IMR-90 (cell line): ENCODE measurements around the gene ZRANB3.

ENCODE experiments used
- BHLHE40 ChIP-seq: fragments of 150-350 bp; IDR thresholded peaks from 2 replicates; pipeline ENCODE4 v1.6.1; 2016; ENCODE audit warnings: mild to moderate bottlenecking, low read depth, low read length
- CEBPB ChIP-seq: IDR thresholded peaks from 2 replicates; pipeline ENCODE4 v1.6.1; 2012; ENCODE audit warnings: low read depth, low read length, improper control_type of control experiment
- CHD1 ChIP-seq: IDR thresholded peaks from 2 replicates; pipeline ENCODE4 v1.6.1; 2012; ENCODE audit warnings: low read depth, low read length, improper control_type of control experiment
- MAFK ChIP-seq: IDR thresholded peaks from 2 replicates; pipeline ENCODE4 v1.6.1; 2012; ENCODE audit warnings: low read depth, low read length, improper control_type of control experiment
- MAZ ChIP-seq: IDR thresholded peaks from 2 replicates; pipeline ENCODE4 v1.6.1; 2012; ENCODE audit warnings: low read depth, mild to moderate bottlenecking, low read length, improper control_type of control experiment, moderate library complexity, borderline replicate concordance
- MXI1 ChIP-seq: IDR thresholded peaks from 2 replicates; pipeline ENCODE4 v1.6.1; 2012; ENCODE audit warnings: low read depth, mild to moderate bottlenecking, low read length, moderate library complexity, borderline replicate concordance
- POLR2A ChIP-seq: IDR thresholded peaks from 2 replicates; pipeline ENCODE4 v1.6.1; 2012; ENCODE audit warnings: mild to moderate bottlenecking, low read depth, low read length
- RAD21 ChIP-seq: IDR thresholded peaks from 2 replicates; pipeline ENCODE4 v1.6.1; 2012; ENCODE audit warnings: low read length, improper control_type of control experiment
- RCOR1 ChIP-seq: IDR thresholded peaks from 2 replicates; pipeline ENCODE4 v1.6.1; 2012; ENCODE audit warnings: mild to moderate bottlenecking, low read length, improper control_type of control experiment; ENCODE audit not compliant: insufficient replicate concordance
- RFX5 ChIP-seq: IDR thresholded peaks from 2 replicates; pipeline ENCODE4 v1.8.0; 2012; ENCODE audit warnings: low read depth, mild to moderate bottlenecking, low read length, moderate library complexity
- SMC3 ChIP-seq: fragments of 150-350 bp; IDR thresholded peaks from 2 replicates; pipeline ENCODE4 v1.6.1; 2016; ENCODE audit warnings: low read depth, mild to moderate bottlenecking, antibody characterized with exemption, low read length, moderate library complexity
- TF ChIP-seq, protein P1 (sequence below): conservative IDR thresholded peaks from 2 replicates; pipeline ENCODE4 v1.5.1; 2012; ENCODE audit warnings: mild to moderate bottlenecking, low read depth, low read length, improper control_type of control experiment
- TF ChIP-seq, protein P2 (sequence below): fragments of 150-350 bp; IDR thresholded peaks from 2 replicates; pipeline ENCODE4 v1.6.1; 2017; ENCODE audit warnings: mild to moderate bottlenecking, antibody characterized with exemption, low read length, low read depth
- TF ChIP-seq, protein P3 (sequence below): fragments of 150-350 bp; IDR thresholded peaks from 2 replicates; pipeline ENCODE4 v1.6.1; 2016; ENCODE audit warnings: low read depth, mild to moderate bottlenecking, low read length, moderate library complexity, borderline replicate concordance

GRCh38 chr2:135198481-135198880 is 332.5 kb downstream of the ZRANB3 start:
- TF ChIP-seq, protein P1, sequence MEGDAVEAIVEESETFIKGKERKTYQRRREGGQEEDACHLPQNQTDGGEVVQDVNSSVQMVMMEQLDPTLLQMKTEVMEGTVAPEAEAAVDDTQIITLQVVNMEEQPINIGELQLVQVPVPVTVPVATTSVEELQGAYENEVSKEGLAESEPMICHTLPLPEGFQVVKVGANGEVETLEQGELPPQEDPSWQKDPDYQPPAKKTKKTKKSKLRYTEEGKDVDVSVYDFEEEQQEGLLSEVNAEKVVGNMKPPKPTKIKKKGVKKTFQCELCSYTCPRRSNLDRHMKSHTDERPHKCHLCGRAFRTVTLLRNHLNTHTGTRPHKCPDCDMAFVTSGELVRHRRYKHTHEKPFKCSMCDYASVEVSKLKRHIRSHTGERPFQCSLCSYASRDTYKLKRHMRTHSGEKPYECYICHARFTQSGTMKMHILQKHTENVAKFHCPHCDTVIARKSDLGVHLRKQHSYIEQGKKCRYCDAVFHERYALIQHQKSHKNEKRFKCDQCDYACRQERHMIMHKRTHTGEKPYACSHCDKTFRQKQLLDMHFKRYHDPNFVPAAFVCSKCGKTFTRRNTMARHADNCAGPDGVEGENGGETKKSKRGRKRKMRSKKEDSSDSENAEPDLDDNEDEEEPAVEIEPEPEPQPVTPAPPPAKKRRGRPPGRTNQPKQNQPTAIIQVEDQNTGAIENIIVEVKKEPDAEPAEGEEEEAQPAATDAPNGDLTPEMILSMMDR, result no peak
- TF ChIP-seq, protein P2, sequence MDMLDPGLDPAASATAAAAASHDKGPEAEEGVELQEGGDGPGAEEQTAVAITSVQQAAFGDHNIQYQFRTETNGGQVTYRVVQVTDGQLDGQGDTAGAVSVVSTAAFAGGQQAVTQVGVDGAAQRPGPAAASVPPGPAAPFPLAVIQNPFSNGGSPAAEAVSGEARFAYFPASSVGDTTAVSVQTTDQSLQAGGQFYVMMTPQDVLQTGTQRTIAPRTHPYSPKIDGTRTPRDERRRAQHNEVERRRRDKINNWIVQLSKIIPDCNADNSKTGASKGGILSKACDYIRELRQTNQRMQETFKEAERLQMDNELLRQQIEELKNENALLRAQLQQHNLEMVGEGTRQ, result no peak
- TF ChIP-seq POLR2A (no peak), MAFK (no peak), RCOR1 (no peak), RAD21 (no peak), RFX5 (no peak), SMC3 (no peak), CEBPB (no peak), BHLHE40 (no peak), MAZ (no peak), CHD1 (no peak), MXI1 (no peak)
- TF ChIP-seq, protein P3, sequence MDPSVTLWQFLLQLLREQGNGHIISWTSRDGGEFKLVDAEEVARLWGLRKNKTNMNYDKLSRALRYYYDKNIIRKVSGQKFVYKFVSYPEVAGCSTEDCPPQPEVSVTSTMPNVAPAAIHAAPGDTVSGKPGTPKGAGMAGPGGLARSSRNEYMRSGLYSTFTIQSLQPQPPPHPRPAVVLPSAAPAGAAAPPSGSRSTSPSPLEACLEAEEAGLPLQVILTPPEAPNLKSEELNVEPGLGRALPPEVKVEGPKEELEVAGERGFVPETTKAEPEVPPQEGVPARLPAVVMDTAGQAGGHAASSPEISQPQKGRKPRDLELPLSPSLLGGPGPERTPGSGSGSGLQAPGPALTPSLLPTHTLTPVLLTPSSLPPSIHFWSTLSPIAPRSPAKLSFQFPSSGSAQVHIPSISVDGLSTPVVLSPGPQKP, result no peak
